HepG2 (cell line): ENCODE results near the gene CDC14A.

Experiments used
- FOXM1 ChIP-seq: sonication (generic); formaldehyde crosslinking; IDR thresholded peaks from 2 replicates; pipeline ENCODE4 v1.5.0; 2020; ENCODE audit warnings: missing genetic modification reagents
- MNT ChIP-seq: fragments of 450-650 bp; IDR thresholded peaks from 2 replicates; pipeline ENCODE4 v1.6.1; 2016
- TRIM24 ChIP-seq: sonication (generic); formaldehyde crosslinking; IDR thresholded peaks from 2 replicates; pipeline ENCODE4 v1.8.0; 2022; ENCODE audit warnings: mild to moderate bottlenecking, missing genetic modification reagents

DNA sequence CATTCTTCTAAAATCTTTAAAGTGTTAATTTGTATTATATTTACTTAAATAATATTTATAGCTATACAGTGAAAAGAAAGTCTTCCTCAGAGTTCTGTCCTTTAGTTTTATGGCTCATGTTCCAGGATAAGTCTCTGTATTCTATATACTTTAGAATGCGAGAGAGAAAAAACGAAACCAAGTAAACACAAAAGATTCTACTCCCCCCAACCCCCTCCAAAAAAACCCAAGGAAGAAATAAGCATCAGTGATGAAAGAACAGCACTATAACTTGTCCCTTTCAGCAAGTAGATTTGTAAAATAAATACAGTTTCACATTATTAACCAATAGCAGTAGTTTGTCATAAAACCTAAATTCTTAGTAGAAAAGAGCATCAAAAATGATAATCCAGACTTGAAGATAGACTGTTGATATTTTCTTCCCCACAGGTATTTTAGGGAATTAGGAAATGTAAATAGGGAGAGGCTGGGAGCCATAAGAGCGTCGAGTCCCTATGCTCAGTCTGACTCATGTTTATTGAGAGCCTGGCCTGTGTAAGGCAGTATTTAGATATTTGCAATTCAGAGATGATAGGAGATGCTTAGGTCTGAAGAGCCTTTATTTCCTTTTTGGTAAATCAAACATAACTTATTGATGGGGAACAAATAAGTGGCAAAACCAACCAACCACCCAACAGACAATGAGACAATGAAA, 35.5 kb downstream of the CDC14A start:
- TF ChIP-seq FOXM1 (CRISPR knock-in tag) (no peak), TRIM24 (no peak), MNT (no peak)
